ENCODE measurements around the gene GYG2. TPM values are rescaled to one million over a fixed set of nuclear protein-coding genes. Genes with fewer than 3 reads are reported as not detected.
"Not testable (repeated sequence)": the region's sequence is repeated elsewhere in the genome, so short reads cannot be mapped to it uniquely, and the experiment has no call there.

The GYG2 gene
- not detected for polyA plus RNA-seq

DNA sequence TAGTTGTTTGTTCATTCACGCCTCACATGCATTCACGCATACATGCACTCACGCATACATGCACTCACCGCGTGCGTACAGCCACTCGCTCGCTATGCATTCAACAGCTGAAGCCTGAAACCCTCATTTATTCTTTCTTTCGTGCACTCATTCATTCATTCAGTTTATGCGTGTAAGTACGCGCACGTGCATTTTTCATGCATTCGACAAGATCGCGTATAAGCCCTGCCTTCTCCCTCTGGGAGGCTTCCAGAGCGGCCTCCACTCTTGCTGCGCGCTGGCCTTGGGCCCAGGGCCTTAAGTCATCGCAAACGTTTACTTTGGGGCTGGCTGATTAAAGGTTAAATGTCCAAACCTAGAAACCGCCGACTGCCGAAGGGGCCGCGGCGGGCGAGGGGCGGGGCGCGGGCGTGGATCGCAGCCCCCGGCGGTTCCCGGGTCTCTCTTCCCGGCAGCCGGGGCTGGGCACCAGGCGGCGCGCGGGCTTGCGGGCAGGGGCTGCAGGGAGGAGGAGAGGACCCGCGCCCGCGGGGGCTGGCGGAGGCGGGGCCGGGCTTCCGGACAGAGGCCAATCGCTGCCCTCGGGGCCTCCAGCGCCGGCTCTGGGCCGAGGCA lies at the start of gene GYG2:
Gene GYG2 (plus strand): TSS at position 587 of the 615 bp plus-strand sequence. CDS start 1,259 bp downstream, outside the sequence.
- no peak within 1 kb of the TSS for H3K27ac Mint-ChIP-seq
- H3K4me3 Mint-ChIP-seq, result no peak within 1 kb of the TSS
- H3K27me3 Mint-ChIP-seq, result peaks cover 11% of the 10 kb centered on the region
- H3K36me3 Mint-ChIP-seq, result peaks cover 1% of the 10 kb centered on the region
- no peaks in the 10 kb centered on the region for H3K9me3 Mint-ChIP-seq
- H3K4me1 Mint-ChIP-seq, result no peaks in the 10 kb centered on the region

DNA sequence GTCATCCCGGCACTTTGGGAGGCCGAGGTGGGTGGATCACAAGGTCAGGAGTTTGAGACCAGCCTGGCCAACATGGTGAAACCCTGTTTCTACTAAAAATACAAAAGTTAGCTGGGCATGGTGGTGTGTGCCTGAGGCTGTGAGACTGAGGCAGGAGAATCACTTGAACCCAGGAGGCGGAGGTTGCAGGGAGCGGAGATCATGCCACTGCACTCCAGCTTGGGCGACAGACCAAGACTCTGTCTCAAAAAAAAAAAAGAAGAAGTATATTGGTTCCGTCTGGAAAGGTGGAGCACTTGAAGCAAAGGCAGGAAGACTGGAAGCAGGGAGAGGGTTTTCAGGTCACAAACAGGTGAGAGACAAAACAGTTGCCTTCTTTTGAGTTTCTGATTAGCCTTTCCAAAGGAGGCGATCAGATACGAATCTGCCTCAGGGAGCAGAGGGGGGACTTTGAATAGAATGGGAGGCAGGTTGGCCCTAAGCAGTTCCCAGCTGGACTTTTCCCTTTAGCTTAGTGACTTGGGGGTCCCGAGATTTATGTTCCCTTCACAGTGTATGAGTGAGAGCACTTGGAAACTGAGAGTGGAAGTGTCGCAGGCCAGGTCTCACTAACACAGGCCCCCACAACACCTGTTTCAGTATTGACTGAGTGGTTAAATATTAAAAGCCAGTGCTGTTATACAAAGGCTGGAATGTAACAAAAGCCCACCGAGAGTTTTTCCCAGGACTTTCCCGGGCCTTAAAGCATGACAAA lies 48.1 kb upstream of the GYG2 start:
- not testable (repeated sequence) for H3K4me1 Mint-ChIP-seq, H3K9me3 Mint-ChIP-seq, H3K36me3 Mint-ChIP-seq, H3K27ac Mint-ChIP-seq, H3K4me3 Mint-ChIP-seq
- peaks cover 12% of the 10 kb centered on the region for H3K27me3 Mint-ChIP-seq

DNA sequence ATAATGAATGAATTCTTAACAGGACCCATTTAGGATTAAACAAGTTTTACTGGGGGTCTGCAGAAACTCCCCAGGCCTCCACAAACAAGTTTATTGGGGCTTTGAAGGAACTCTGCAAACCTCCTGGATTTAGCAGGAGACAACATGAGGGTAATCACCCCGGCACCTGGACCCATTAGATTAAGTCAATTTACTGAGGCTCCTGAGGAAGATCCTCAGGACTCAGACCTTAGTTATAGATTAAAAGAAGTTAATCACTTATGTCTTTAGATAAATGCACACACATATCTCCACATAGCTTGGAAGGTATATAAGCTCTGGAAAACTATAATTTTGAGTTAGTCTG lies 47.5 kb upstream of the GYG2 start:
- Mint-ChIP-seq H3K4me1 (no peaks in the 10 kb centered on the region), H3K27me3 (peaks cover 15% of the 10 kb centered on the region), H3K36me3 (peaks cover 2% of the 10 kb centered on the region), H3K4me3 (no peak overlapping the region), H3K9me3 (peaks cover 0 to 4% (median 0%) of the 10 kb centered on the region in 3 donors), H3K27ac (no peak overlapping the region)

DNA sequence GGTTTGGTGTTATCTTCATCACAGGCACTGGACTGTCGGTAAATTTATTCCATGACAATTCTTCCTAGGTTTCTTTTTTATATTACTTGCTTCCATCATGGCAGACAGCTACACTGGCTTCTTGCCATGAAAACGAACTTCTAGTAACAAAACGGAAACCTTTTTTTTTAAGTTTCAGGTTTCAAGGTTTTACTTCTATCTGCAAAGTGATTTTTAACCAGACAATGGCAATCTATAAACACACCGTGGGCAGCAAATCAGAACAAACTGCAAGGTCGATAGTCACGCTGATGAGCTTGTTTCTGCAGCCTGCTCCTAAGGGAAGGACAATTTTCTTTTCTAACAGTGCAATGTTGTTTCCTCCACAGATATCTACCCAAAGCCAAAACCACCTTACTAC lies 47.0 kb upstream of the GYG2 start:
- Mint-ChIP-seq H3K27me3 (peaks cover 17% of the 10 kb centered on the region), H3K36me3 (peaks cover 2% of the 10 kb centered on the region), H3K4me1 (no peaks in the 10 kb centered on the region), H3K27ac (no peak overlapping the region), H3K9me3 (peaks cover 0 to 4% (median 0%) of the 10 kb centered on the region in 3 donors), H3K4me3 (no peak overlapping the region)

DNA sequence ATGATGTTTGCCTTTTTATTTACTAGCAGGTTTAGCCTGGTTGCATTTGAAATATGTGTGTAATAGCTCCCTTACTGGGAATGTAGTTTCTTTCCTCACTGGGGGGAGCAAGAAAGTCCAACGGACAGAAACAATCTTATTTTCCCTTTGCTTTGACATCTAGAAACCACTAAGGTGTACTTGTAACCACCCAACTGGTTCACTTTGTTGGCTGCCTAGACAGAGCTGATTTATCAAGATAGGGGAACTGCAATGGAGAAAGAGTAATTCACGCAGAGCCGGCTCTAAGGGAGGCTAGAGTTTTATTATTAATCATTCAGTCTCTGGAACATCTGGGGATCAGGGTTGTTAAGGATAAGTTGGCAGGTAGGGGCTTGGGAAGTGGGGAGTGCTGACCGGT lies 46.6 kb upstream of the GYG2 start:
- no peak overlapping the region for H3K27ac Mint-ChIP-seq
- no peak overlapping the region for H3K4me3 Mint-ChIP-seq
- H3K4me1 Mint-ChIP-seq, result no peaks in the 10 kb centered on the region
- peaks cover 17% of the 10 kb centered on the region for H3K27me3 Mint-ChIP-seq
- peaks cover 2% of the 10 kb centered on the region for H3K36me3 Mint-ChIP-seq
- peaks cover 0 to 4% (median 0%) of the 10 kb centered on the region in 3 donors for H3K9me3 Mint-ChIP-seq

DNA sequence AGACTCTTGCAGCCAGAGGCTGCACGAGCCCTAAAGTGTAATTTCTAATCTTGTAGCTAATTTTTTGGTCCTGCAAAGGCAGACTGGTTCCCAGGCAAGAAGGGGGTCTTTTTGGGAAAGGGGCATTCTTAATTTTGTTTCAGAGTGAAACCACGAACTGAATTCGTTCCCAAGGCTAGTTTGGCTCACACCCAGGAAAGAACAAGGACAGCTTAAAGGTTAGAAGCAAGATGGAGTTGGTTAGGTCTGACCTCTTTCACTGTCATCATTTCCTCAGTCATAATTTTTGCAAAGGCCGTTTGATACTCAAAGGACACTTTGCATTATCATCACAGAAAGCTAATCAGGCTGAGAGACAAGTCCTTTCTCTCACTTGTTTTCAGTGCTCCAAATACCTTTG lies 46.0 kb upstream of the GYG2 start:
- no peak overlapping the region for H3K4me3 Mint-ChIP-seq
- H3K4me1 Mint-ChIP-seq, result no peaks in the 10 kb centered on the region
- peaks cover 0 to 4% (median 0%) of the 10 kb centered on the region in 3 donors for H3K9me3 Mint-ChIP-seq
- peaks cover 2% of the 10 kb centered on the region for H3K36me3 Mint-ChIP-seq
- H3K27ac Mint-ChIP-seq, result no peak overlapping the region
- peaks cover 17% of the 10 kb centered on the region for H3K27me3 Mint-ChIP-seq

DNA sequence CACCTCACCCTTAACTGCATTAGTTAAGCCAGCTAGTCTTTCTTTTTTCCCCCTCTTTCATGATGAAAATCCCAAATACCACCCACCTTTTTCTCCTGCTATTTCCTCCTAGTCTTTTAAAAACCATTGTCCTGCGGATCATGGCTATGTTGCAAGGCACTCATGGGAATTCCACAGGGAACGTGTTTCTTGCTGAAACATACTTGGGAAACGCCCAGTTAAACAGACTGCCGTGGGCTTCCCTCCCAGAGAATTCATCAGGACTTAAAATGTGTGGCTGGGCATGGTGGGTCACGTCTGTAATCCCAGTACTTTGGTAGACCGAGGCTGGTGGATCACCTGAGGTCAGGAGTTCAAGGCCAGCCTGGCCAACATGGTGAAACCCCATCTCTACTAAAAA lies 44.7 kb upstream of the GYG2 start:
- H3K4me1 Mint-ChIP-seq, result no peaks in the 10 kb centered on the region
- peaks cover 17% of the 10 kb centered on the region for H3K27me3 Mint-ChIP-seq
- no peak overlapping the region for H3K4me3 Mint-ChIP-seq
- peaks cover 2% of the 10 kb centered on the region for H3K36me3 Mint-ChIP-seq
- peaks cover 0 to 4% (median 0%) of the 10 kb centered on the region in 3 donors for H3K9me3 Mint-ChIP-seq
- H3K27ac Mint-ChIP-seq, result no peak overlapping the region

GRCh38 chrX:2785538-2785937 lies 43.2 kb upstream of the GYG2 start:
- H3K9me3 Mint-ChIP-seq, result peaks cover 0 to 4% (median 0%) of the 10 kb centered on the region in 3 donors
- H3K4me1 Mint-ChIP-seq, result no peaks in the 10 kb centered on the region
- H3K27ac Mint-ChIP-seq, result no peak overlapping the region
- H3K4me3 Mint-ChIP-seq, result no peak overlapping the region
- peaks cover 19% of the 10 kb centered on the region for H3K27me3 Mint-ChIP-seq
- H3K36me3 Mint-ChIP-seq, result no peaks in the 10 kb centered on the region

GRCh38 chrX:2788980-2789379 lies 39.8 kb upstream of the GYG2 start:
- Mint-ChIP-seq H3K4me1 (peaks cover 0 to 3% (median 0%) of the 10 kb centered on the region in 3 donors), H3K27ac (no peak overlapping the region), H3K27me3 (peaks cover 13% of the 10 kb centered on the region), H3K36me3 (peaks cover 3% of the 10 kb centered on the region), H3K9me3 (peaks cover 0 to 4% (median 0%) of the 10 kb centered on the region in 3 donors), H3K4me3 (no peak overlapping the region)

GRCh38 chrX:2789569-2789968 lies 39.2 kb upstream of the GYG2 start:
- peaks cover 0 to 4% (median 0%) of the 10 kb centered on the region in 3 donors for H3K9me3 Mint-ChIP-seq
- H3K36me3 Mint-ChIP-seq, result peaks cover 3% of the 10 kb centered on the region
- H3K4me3 Mint-ChIP-seq, result no peak overlapping the region
- no peak overlapping the region for H3K27ac Mint-ChIP-seq
- peaks cover 13% of the 10 kb centered on the region for H3K27me3 Mint-ChIP-seq
- peaks cover 0 to 3% (median 0%) of the 10 kb centered on the region in 3 donors for H3K4me1 Mint-ChIP-seq

DNA sequence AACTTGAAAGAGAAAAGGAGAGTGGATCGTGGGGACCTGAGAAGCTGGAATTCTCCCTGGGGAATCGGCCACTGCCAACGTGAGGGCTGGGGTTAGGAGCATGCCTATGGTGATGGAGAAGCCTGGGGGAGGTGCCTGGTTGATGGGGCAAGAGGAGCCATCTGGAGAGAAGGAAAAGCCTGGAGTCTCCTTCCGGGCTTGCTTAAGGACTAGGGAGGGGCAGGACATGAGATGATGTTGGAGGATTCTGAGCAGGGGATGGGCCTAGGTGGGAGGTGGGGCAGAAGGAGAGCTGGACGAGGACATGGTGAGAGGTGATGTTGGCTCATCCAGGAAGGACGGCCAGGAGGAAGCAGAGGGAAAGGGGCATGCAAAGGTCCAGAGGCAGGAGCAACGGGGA lies 35.0 kb upstream of the GYG2 start:
- H3K9me3 Mint-ChIP-seq, result no peaks in the 10 kb centered on the region
- H3K36me3 Mint-ChIP-seq, result peaks cover 3% of the 10 kb centered on the region
- peaks cover 4% of the 10 kb centered on the region for H3K27me3 Mint-ChIP-seq
- H3K27ac Mint-ChIP-seq, result no peak overlapping the region
- no peak overlapping the region for H3K4me3 Mint-ChIP-seq
- peaks cover 0 to 4% (median 0%) of the 10 kb centered on the region in 3 donors for H3K4me1 Mint-ChIP-seq

- Mint-ChIP-seq H3K9me3 (no peaks in the 10 kb centered on the region), H3K4me3 (no peak overlapping the region), H3K27ac (no peak overlapping the region), H3K27me3 (peaks cover 4% of the 10 kb centered on the region), H3K4me1 (peaks cover 0 to 6% (median 0%) of the 10 kb centered on the region in 3 donors), H3K36me3 (peaks cover 3% of the 10 kb centered on the region)
Observed at GRCh38 chrX:2794336-2794735, 34.4 kb upstream of the GYG2 start.

DNA sequence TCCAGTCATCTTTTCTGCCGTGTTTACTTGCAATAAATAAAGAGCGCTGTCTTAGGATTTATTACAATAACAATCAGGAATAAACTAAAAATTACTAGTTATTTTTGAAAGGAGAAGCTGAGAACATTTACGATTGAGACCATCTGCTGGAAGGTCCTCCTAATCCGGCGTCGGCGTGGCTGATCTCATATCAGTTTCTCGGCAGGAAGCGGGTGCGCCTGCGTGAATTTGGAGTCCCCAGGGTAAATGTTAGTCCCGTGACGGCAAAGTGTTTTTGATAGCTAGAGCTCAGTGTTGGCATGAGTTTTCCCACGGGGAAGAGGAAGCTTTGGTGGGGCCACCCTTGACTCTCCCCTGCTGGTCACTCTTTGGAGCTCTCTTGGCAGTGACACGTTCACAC lies 31.9 kb upstream of the GYG2 start:
- not testable (repeated sequence) for H3K27ac Mint-ChIP-seq, H3K4me1 Mint-ChIP-seq, H3K9me3 Mint-ChIP-seq, H3K36me3 Mint-ChIP-seq
- Mint-ChIP-seq H3K4me3 (peak overlapping the region in 1 of 4 donors; percentile 17), H3K27me3 (peaks cover 11% of the 10 kb centered on the region)

DNA sequence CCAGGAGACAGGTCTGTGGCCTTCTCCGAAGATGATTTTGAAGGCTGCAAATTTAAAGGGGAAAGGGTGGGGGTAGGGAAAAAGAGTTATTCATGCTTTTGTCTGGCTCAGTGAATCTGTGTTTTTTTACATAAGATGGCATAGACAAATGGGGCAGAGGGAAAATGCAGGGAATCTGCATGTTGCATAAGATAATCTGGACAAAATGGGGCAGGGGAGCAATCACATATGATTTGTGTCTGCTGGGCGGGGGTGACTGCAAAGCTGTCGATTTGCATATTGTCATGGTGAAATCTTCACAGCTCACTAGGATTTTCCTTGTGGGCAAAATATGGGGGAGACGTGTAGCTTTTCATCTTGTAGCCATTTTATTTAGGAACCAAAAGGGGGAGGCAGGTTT lies 29.4 kb upstream of the GYG2 start:
- no peaks in the 10 kb centered on the region for H3K9me3 Mint-ChIP-seq
- no peaks in the 10 kb centered on the region for H3K36me3 Mint-ChIP-seq
- no peak overlapping the region for H3K27ac Mint-ChIP-seq
- H3K4me1 Mint-ChIP-seq, result peaks cover 0 to 7% (median 0%) of the 10 kb centered on the region in 3 donors
- no peak overlapping the region for H3K4me3 Mint-ChIP-seq
- H3K27me3 Mint-ChIP-seq, result peaks cover 13% of the 10 kb centered on the region

GRCh38 chrX:2799980-2800379 lies 28.8 kb upstream of the GYG2 start:
- not testable (repeated sequence) for H3K4me3 Mint-ChIP-seq, H3K4me1 Mint-ChIP-seq, H3K9me3 Mint-ChIP-seq, H3K36me3 Mint-ChIP-seq, H3K27ac Mint-ChIP-seq
- H3K27me3 Mint-ChIP-seq, result peaks cover 13% of the 10 kb centered on the region

- H3K27ac Mint-ChIP-seq, result no peak overlapping the region
- H3K4me1 Mint-ChIP-seq, result peaks cover 0 to 7% (median 0%) of the 10 kb centered on the region in 3 donors
- no peak overlapping the region for H3K4me3 Mint-ChIP-seq
- H3K9me3 Mint-ChIP-seq, result no peaks in the 10 kb centered on the region
- H3K27me3 Mint-ChIP-seq, result peaks cover 13% of the 10 kb centered on the region
- H3K36me3 Mint-ChIP-seq, result no peaks in the 10 kb centered on the region
Observed at GRCh38 chrX:2801223-2801622, 27.5 kb upstream of the GYG2 start.

Data from IgD-negative memory B cell (primary cell).